Peyer's patch (tissue), 4 donors: ENCODE measurements around the gene SMDT1. TPM values are rescaled to one million over a fixed set of nuclear protein-coding genes. Genes with fewer than 3 reads are reported as not detected.

Experiments
- DNase-seq, 3 donors: peaks; one replicate each; pipeline ENCODE4 v3.0.0-alpha.2; 2017 to 2019
- H3K27ac ChIP-seq, 4 donors: fragments of 200-600 bp; sonication (generic); one replicate each; pipeline ENCODE4 v1.5.1; 2016 to 2019
- H3K27me3 ChIP-seq, 2 donors: fragments of 200-600 bp; sonication (generic); one replicate each; pipeline ENCODE4 v1.5.1; 2019
- H3K36me3 ChIP-seq, 3 donors: fragments of 200-600 bp; sonication (generic); one replicate each; pipeline ENCODE4 v1.5.1; 2016 to 2019
- H3K4me1 ChIP-seq, 4 donors: fragments of 200-600 bp; sonication (generic); one replicate each; pipeline ENCODE4 v1.5.1; 2016 to 2019
- H3K4me3 ChIP-seq, 4 donors: fragments of 200-600 bp; sonication (generic); 1 replicate in 3 of 4; 2 replicates in 1 of 4; pipeline ENCODE4 v1.5.1; 2016 to 2019; ENCODE audit warnings: mild to moderate bottlenecking in 1 of 4
- H3K9me3 ChIP-seq, 4 donors: fragments of 200-600 bp; sonication (generic); one replicate each; pipeline ENCODE4 v1.5.1; 2016 to 2019; ENCODE audit warnings: mild to moderate bottlenecking in 1 of 4
- POLR2A ChIP-seq, 2 donors: fragments of 450-650 bp; IDR thresholded peaks; one replicate each; pipeline ENCODE4 v1.5.1; 2017; ENCODE audit warnings: antibody characterized with exemption in 2 of 2, mild to moderate bottlenecking in 2 of 2, moderate library complexity in 2 of 2
- total RNA-seq, 4 donors: library from RNA; depleted of rRNA; stranded (reverse); fragments of >200 nt; gene quantifications; one replicate each; pipeline ENCODE4 v1.1.0, GENCODE V29; 2016
- TF ChIP-seq, protein P1 (sequence below), 6 experiments: fragments of 450-650 bp in 4 of 6; fragments of 200-600 bp in 2 of 6; sonication (generic) in 1 of 6; IDR thresholded peaks; one replicate each; pipeline ENCODE4 v1.5.1; 2017 to 2019; ENCODE audit warnings: antibody characterized with exemption in 6 of 6, mild to moderate bottlenecking in 3 of 6, moderate library complexity in 1 of 6

The SMDT1 gene
- total RNA-seq, 4 donors from 2014 or later, result 9.9 to 18.2 (median 17.0) TPM

DNA sequence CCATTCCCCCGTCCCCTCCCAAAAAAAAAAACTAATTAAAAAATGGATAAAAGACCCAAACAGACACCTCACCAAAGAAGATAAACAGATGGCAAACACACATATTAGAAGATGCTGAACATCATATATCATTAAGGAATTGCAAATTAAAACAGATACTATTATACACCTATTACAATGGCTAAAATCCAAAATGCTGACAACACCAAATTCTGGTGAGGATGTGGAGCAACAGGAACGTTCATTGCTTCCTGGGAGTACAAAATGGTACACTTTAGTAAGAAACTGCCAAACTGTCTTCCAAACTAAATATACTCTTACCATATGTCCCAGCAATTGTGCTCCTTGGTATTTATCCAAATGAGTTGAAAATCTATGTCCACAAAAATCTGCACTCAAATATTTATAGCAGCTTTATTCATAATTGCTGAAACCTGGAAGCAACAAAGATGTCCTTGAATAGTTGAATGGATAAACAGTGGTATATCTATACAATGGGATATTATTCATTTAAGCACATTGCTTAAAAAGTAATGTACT lies 28.8 kb upstream of the SMDT1 start:
- no peak for DNase-seq
- no peaks in the 10 kb centered on the region for H3K9me3 ChIP-seq
- no peak overlapping the region for H3K4me3 ChIP-seq
- no peaks in the 10 kb centered on the region for H3K4me1 ChIP-seq
- H3K27ac ChIP-seq, result no peak overlapping the region
- no peaks in the 10 kb centered on the region for H3K27me3 ChIP-seq
- H3K36me3 ChIP-seq, result no peaks in the 10 kb centered on the region
- TF ChIP-seq, protein P1, sequence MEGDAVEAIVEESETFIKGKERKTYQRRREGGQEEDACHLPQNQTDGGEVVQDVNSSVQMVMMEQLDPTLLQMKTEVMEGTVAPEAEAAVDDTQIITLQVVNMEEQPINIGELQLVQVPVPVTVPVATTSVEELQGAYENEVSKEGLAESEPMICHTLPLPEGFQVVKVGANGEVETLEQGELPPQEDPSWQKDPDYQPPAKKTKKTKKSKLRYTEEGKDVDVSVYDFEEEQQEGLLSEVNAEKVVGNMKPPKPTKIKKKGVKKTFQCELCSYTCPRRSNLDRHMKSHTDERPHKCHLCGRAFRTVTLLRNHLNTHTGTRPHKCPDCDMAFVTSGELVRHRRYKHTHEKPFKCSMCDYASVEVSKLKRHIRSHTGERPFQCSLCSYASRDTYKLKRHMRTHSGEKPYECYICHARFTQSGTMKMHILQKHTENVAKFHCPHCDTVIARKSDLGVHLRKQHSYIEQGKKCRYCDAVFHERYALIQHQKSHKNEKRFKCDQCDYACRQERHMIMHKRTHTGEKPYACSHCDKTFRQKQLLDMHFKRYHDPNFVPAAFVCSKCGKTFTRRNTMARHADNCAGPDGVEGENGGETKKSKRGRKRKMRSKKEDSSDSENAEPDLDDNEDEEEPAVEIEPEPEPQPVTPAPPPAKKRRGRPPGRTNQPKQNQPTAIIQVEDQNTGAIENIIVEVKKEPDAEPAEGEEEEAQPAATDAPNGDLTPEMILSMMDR (IDR thresholded peaks at IDR 0.05), result no peak
- no peak for TF ChIP-seq POLR2A (IDR thresholded peaks at IDR 0.05)

DNA sequence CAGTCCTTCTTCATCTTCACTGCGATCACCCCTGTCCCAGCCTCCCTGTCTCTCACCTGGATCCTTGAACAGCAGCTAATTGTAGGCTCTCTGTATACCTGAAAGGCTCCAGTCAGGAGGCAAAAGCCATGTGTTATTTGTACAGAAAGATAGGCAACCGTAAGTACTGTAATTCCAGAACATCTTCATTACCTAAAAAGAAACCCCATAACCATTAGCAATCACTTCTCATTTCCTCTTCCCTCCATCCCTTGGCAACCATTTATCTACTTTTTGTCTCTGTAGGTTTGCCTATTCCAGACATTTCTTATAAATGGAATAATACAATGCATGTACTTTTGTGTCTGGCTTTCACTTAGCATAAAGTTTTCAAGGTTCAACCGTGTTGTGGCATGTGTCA lies 26.7 kb upstream of the SMDT1 start:
- Histone ChIP-seq H3K9me3 (peaks cover 0 to 10% (median 0%) of the 10 kb centered on the region in 4 donors), H3K27me3 (no peaks in the 10 kb centered on the region), H3K4me1 (no peaks in the 10 kb centered on the region), H3K4me3 (no peak overlapping the region), H3K36me3 (no peaks in the 10 kb centered on the region), H3K27ac (no peak overlapping the region)
- DNase-seq, result no peak
- no peak for TF ChIP-seq POLR2A (IDR thresholded peaks at IDR 0.05)
- TF ChIP-seq, protein P1 (IDR thresholded peaks at IDR 0.05), result no peak

DNA sequence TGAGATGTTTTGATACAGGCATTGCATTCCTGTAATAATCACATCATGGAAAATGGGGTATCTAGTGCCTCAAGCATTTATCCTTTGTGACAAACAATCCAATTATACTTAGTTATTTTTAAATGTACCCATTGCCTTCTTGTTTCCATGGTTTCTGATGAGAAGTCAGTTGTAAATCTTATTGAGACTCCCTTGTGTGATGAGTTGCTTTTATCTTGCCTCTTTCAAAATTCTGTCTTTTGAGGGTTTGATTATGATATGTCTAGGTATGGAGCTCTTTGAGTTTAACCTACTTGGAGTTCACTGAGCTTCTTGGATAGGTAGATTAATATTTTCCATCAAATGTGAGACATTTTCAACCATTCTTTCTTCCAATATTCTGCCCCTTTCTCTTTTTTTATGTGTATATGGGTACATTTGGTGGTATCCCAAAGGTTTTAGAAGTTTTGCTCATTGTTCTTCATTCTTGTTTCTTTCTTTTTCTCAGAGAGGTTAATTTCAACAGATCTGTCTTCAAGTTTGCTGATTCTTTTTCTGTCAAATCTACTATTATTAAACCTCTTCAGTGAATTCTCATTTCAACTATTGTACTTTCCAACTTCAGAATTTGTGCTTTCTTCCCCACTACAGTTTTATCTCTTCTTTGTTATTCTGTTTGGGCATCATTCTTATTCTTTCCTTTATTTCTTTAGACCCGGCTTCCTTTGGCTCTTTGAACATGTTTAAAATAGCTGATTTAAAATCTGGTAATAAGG lies 22.6 kb upstream of the SMDT1 start:
- DNase-seq, result no peak
- Histone ChIP-seq H3K4me3 (no peak overlapping the region), H3K27me3 (no peaks in the 10 kb centered on the region), H3K4me1 (no peaks in the 10 kb centered on the region), H3K9me3 (peaks cover 0 to 10% (median 0%) of the 10 kb centered on the region in 4 donors), H3K36me3 (peaks cover 0 to 29% (median 0%) of the 10 kb centered on the region in 3 donors), H3K27ac (no peak overlapping the region)
- TF ChIP-seq, protein P1 (IDR thresholded peaks at IDR 0.05), result no peak
- TF ChIP-seq POLR2A (IDR thresholded peaks at IDR 0.05), result no peak

DNA sequence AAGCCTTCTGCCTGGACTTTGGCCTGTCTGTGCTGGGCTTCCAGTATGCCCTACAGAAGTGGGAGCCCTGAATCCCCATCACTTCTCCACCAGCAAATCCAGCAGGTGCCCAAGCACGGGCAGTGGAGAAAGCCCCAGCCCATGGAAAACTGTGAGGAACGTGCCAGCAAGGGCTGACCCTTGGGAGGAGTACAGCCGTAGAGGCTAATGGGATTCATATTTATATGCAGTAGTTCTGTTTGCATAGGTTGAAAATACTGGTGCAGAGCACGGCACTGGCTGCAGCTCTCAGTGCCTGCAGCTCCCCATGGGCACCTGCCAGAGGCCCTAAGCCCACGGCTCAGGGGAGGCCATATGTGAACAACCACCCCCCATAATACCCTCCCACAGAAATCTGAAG lies 19.0 kb upstream of the SMDT1 start:
- no peaks in the 10 kb centered on the region for H3K4me1 ChIP-seq

DNA sequence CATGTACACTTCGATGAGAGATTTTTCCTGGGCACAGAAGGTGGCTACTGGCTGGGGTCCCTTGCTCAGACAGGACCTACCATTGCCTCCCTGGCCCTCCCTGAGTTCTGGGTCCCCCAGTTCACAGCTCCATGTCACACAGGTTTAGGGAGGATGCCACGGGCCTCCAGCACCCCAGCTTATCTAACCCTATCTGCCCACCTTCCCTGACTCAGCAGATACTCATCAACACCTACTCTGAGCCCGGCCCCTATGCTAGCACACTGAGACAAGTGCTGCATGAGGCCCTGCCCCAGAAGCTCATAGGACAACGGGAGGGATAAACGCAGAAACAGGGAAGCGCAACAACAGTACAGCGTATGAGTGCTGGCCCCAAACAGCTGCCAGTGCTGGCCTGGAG lies 18.5 kb upstream of the SMDT1 start:
- DNase-seq, result peak in 1 of 3 donors; percentile 30
- Histone ChIP-seq H3K4me3 (no peak overlapping the region), H3K9me3 (peaks cover 0 to 10% (median 0%) of the 10 kb centered on the region in 4 donors), H3K27me3 (no peaks in the 10 kb centered on the region), H3K27ac (no peak overlapping the region), H3K36me3 (peaks cover 0 to 50% (median 0%) of the 10 kb centered on the region in 3 donors), H3K4me1 (no peaks in the 10 kb centered on the region)
- TF ChIP-seq, protein P1 (IDR thresholded peaks at IDR 0.05), result no peak
- no peak for TF ChIP-seq POLR2A (IDR thresholded peaks at IDR 0.05)

More for the DNA sequence above, 19.0 kb upstream of the SMDT1 start:
- no peak for TF ChIP-seq POLR2A (IDR thresholded peaks at IDR 0.05)
- TF ChIP-seq, protein P1 (IDR thresholded peaks at IDR 0.05), result no peak
- no peak overlapping the region for H3K27ac ChIP-seq
- peaks cover 0 to 44% (median 0%) of the 10 kb centered on the region in 3 donors for H3K36me3 ChIP-seq
- no peak for DNase-seq
- H3K9me3 ChIP-seq, result peaks cover 0 to 10% (median 0%) of the 10 kb centered on the region in 4 donors
- H3K4me3 ChIP-seq, result no peak overlapping the region
- no peaks in the 10 kb centered on the region for H3K27me3 ChIP-seq
